SK-N-SH (cell line): Measurements from ENCODE around the gene ZBTB4.

ENCODE experiments used
- IRF3 ChIP-seq: fragments of 150-350 bp; IDR thresholded peaks from 2 replicates; pipeline ENCODE4 v1.6.1; 2016; ENCODE audit warnings: mild to moderate bottlenecking, low read depth, low read length
- POLR2AphosphoS5 ChIP-seq: IDR thresholded peaks from 2 replicates; pipeline ENCODE4 v1.6.1; 2012; ENCODE audit warnings: low read depth, low read length

GRCh38 chr17:7462474-7463371 lies 16.7 kb downstream of the ZBTB4 start:
- TF ChIP-seq POLR2AphosphoS5 (no peak), IRF3 (no peak)
